GM12892 (cell line): Measurements from ENCODE around the gene HAUS8.

Source experiments
- POLR2A ChIP-seq: IDR thresholded peaks from 2 replicates; pipeline ENCODE4 v1.6.1; 2011; ENCODE audit warnings: low read depth, low read length, control low read depth
- POLR2AphosphoS5 ChIP-seq: IDR thresholded peaks from 2 replicates; pipeline ENCODE4 v1.6.1; 2011; ENCODE audit warnings: low read depth, low read length, control low read depth

GRCh38 chr19:17002455-17002854 is 72.8 kb downstream of the HAUS8 start:
- TF ChIP-seq POLR2A (no peak), POLR2AphosphoS5 (no peak)
